Ascending aorta (tissue), 2 donors: Measurements from ENCODE around the gene PRKCA. TPM values are rescaled to one million over a fixed set of nuclear protein-coding genes. Genes with fewer than 3 reads are reported as not detected.

ENCODE experiments used
- DNase-seq, 2 donors: peaks; one replicate each; pipeline ENCODE4 v3.0.0-alpha.2; 2019; ENCODE audit warnings: low spot score in 2 of 2
- H3K27ac ChIP-seq, 2 donors: fragments of 200-600 bp; sonication (generic); one replicate each; pipeline ENCODE4 v1.5.1; 2016 to 2017; ENCODE audit warnings: mild to moderate bottlenecking in 1 of 2
- H3K27me3 ChIP-seq: fragments of 200-600 bp; sonication (generic); one replicate; pipeline ENCODE4 v1.5.1; 2017
- H3K36me3 ChIP-seq, 2 donors: fragments of 200-600 bp; sonication (generic); one replicate each; pipeline ENCODE4 v1.5.1; 2016
- H3K4me1 ChIP-seq, 2 donors: fragments of 200-600 bp; sonication (generic); one replicate each; pipeline ENCODE4 v1.5.1; 2016 to 2017; ENCODE audit warnings: mild to moderate bottlenecking in 1 of 2
- H3K4me3 ChIP-seq, 2 donors: fragments of 200-600 bp; sonication (generic); one replicate each; pipeline ENCODE4 v1.5.1; 2016 to 2017; ENCODE audit warnings: mild to moderate bottlenecking in 1 of 2
- H3K9me3 ChIP-seq, 2 donors: fragments of 200-600 bp; sonication (generic); one replicate each; pipeline ENCODE4 v1.5.1; 2016
- CTCF ChIP-seq, 3 experiments: fragments of 200-600 bp in 2 of 3; fragments of 450-650 bp in 1 of 3; sonication (generic) in 2 of 3; IDR thresholded peaks; one replicate each; pipeline ENCODE4 v1.5.1; 2016 to 2019; ENCODE audit warnings: antibody characterized with exemption in 3 of 3, mild to moderate bottlenecking in 1 of 3, moderate library complexity in 1 of 3
- intact Hi-C: fragments of 100-400 bp; cut with DNase I; formaldehyde crosslinking; loops from one replicate; pipeline ENCODE4 v1.15.1; 2023
- total RNA-seq: library from RNA; depleted of rRNA; stranded (reverse); fragments of >200 nt; gene quantifications from one replicate; pipeline ENCODE4 v1.1.0, GENCODE V29; 2016

PRKCA gene
- total RNA-seq, 1 donor from 2014 or later, result 3.2 TPM

- Histone ChIP-seq H3K9me3 (no peaks in the 10 kb centered on the region), H3K4me1 (no peaks in the 10 kb centered on the region), H3K4me3 (no peak overlapping the region), H3K36me3 (no peaks in the 10 kb centered on the region), H3K27ac (no peak overlapping the region), H3K27me3 (no peaks in the 10 kb centered on the region)
- intact Hi-C loops, result no loop called here
- DNase-seq, result no peak
- TF ChIP-seq CTCF (IDR thresholded peaks at IDR 0.05), result no peak
Observed at GRCh38 chr17:66819466-66819865, 517.1 kb downstream of the PRKCA start.

GRCh38 chr17:66822009-66822408, 519.6 kb downstream of the PRKCA start:
- Histone ChIP-seq H3K4me3 (no peak overlapping the region), H3K27ac (no peak overlapping the region), H3K27me3 (no peaks in the 10 kb centered on the region), H3K36me3 (no peaks in the 10 kb centered on the region), H3K9me3 (no peaks in the 10 kb centered on the region), H3K4me1 (no peaks in the 10 kb centered on the region)
- intact Hi-C loops, result no loop called here
- no peak for TF ChIP-seq CTCF (IDR thresholded peaks at IDR 0.05)
- no peak for DNase-seq

GRCh38 chr17:66826856-66827255, 524.4 kb downstream of the PRKCA start:
- H3K4me3 ChIP-seq, result no peak overlapping the region
- H3K36me3 ChIP-seq, result no peaks in the 10 kb centered on the region
- intact Hi-C loops, result no loop called here
- H3K9me3 ChIP-seq, result no peaks in the 10 kb centered on the region
- H3K27ac ChIP-seq, result no peak overlapping the region
- no peak for DNase-seq
- H3K27me3 ChIP-seq, result no peaks in the 10 kb centered on the region
- TF ChIP-seq CTCF (IDR thresholded peaks at IDR 0.05), result no peak
- H3K4me1 ChIP-seq, result no peaks in the 10 kb centered on the region

- no peaks in the 10 kb centered on the region for H3K4me1 ChIP-seq
- H3K27me3 ChIP-seq, result no peaks in the 10 kb centered on the region
- TF ChIP-seq CTCF (IDR thresholded peaks at IDR 0.05), result no peak
- H3K36me3 ChIP-seq, result no peaks in the 10 kb centered on the region
- H3K4me3 ChIP-seq, result no peak overlapping the region
- DNase-seq, result no peak
- intact Hi-C loops, result no loop called here
- H3K27ac ChIP-seq, result no peak overlapping the region
- no peaks in the 10 kb centered on the region for H3K9me3 ChIP-seq
Observed at GRCh38 chr17:66829386-66829864, 527.0 kb downstream of the PRKCA start.

GRCh38 chr17:66829883-66830282, 527.5 kb downstream of the PRKCA start:
- no peak overlapping the region for H3K4me3 ChIP-seq
- DNase-seq, result no peak
- H3K4me1 ChIP-seq, result no peaks in the 10 kb centered on the region
- H3K36me3 ChIP-seq, result no peaks in the 10 kb centered on the region
- no peaks in the 10 kb centered on the region for H3K9me3 ChIP-seq
- no peaks in the 10 kb centered on the region for H3K27me3 ChIP-seq
- intact Hi-C loops, result no loop called here
- TF ChIP-seq CTCF (IDR thresholded peaks at IDR 0.05), result no peak
- no peak overlapping the region for H3K27ac ChIP-seq

GRCh38 chr17:66830451-66830850, 528.0 kb downstream of the PRKCA start:
- no peak for TF ChIP-seq CTCF (IDR thresholded peaks at IDR 0.05)
- Histone ChIP-seq H3K9me3 (no peaks in the 10 kb centered on the region), H3K4me3 (no peak overlapping the region), H3K27me3 (no peaks in the 10 kb centered on the region), H3K4me1 (no peaks in the 10 kb centered on the region), H3K27ac (no peak overlapping the region), H3K36me3 (no peaks in the 10 kb centered on the region)
- intact Hi-C loops, result no loop called here
- no peak for DNase-seq
